Activated B cell treated with CpG ODN at 0.5 μM for 24 hours (primary cell): ENCODE results near the gene TMEM242. TPM values are rescaled to one million over a fixed set of nuclear protein-coding genes. Genes with fewer than 3 reads are reported as not detected.
A peak's percentile ranks its signal among the peaks of the same experiment; 100 is the strongest.

ENCODE experiments used
- ATAC-seq: fragments of 200-7000 bp; cut with Tn5 transposase; one replicate; pipeline ENCODE4 v1.10.0; 2021; ENCODE audit warnings: low read depth, mild to moderate bottlenecking, moderate library complexity
- CTCF ChIA-PET: fragments of 350-600 bp; sonication (Branson Sonifier 250); formaldehyde crosslinking; loops from one replicate; lab custom pipeline; 2021; ENCODE audit warnings: antibody characterized with exemption; lab: Charles Lee
- POLR2A ChIA-PET: fragments of 350-600 bp; sonication (Branson Sonifier 250); formaldehyde crosslinking; loops from one replicate; lab custom pipeline; 2021; ENCODE audit warnings: antibody characterized with exemption; lab: Charles Lee
- DNase-seq: peaks from one replicate; pipeline ENCODE4 v3.0.0; 2022
- H3K27ac Mint-ChIP-seq: one replicate; pipeline ENCODE4 v1.8.0; 2020; ENCODE audit warnings: mixed read lengths
- H3K27me3 Mint-ChIP-seq: one replicate; pipeline ENCODE4 v1.8.0; 2021; ENCODE audit warnings: mixed read lengths
- H3K36me3 Mint-ChIP-seq: one replicate; pipeline ENCODE4 v1.8.0; 2021; ENCODE audit warnings: low read depth, mixed read lengths
- H3K4me1 Mint-ChIP-seq: one replicate; pipeline ENCODE4 v1.8.0; 2021; ENCODE audit warnings: mixed read lengths
- H3K4me3 Mint-ChIP-seq: one replicate; pipeline ENCODE4 v1.8.0; 2020; ENCODE audit warnings: mild to moderate bottlenecking, mixed read lengths
- H3K9me3 Mint-ChIP-seq: one replicate; pipeline ENCODE4 v1.8.0; 2020; ENCODE audit warnings: mixed read lengths
- intact Hi-C: fragments of 100-400 bp; cut with micrococcal nuclease; formaldehyde crosslinking; loops from one replicate; pipeline ENCODE4 v1.15.1; 2024
- total RNA-seq: library from RNA; stranded (reverse); gene quantifications from 2 replicates; pipeline ENCODE4 v1.2.3, GENCODE V29; 2022
- TF ChIP-seq, protein P1 (sequence below): fragments of 200-600 bp; IDR thresholded peaks from one replicate; pipeline ENCODE4 v1.8.0; 2022; ENCODE audit warnings: antibody characterized with exemption, mild to moderate bottlenecking

TMEM242 gene
- total RNA-seq, 1 donor from 2014 or later = 17.6 TPM

DNA sequence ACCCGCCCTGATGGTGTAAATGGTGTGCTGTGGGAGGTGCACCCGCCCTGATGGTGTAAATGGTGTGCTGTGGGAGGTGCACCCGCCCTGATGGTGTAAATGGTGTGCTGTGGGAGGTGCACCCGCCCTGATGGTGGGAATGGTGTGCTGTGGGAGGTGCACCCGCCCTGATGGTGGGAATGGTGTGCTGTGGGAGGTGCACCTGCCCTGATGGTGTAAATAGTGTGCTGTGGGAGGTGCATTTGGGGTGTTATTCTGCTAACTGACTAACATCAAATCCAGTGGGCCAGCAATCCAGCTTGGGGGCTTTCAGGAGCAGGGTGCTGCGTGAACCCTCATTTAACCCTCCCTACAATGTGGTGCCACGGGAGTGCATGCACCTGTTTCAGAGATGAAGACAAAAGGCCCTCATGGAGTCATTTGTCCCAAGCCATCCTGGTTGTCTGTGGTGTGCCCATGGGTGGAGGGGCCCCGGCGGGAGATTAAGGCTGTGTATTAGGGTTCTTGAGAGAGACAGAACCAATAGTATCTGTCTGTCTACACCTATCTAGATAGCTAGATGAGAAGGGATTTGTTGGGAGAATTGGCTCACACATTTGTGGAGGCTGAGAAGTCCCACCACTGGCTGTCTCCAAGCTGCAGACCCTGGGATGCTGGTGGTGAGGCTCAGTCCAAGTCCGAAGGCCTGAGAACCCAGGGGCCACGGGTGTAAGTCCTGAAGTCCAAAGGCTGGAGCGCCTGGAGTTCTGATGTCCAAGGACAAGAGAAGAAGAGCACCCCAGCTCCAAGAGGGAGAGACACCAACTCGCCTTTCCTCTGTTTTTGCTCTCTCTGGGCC, 39.2 kb downstream of the TMEM242 start:
- TF ChIP-seq, protein P1, sequence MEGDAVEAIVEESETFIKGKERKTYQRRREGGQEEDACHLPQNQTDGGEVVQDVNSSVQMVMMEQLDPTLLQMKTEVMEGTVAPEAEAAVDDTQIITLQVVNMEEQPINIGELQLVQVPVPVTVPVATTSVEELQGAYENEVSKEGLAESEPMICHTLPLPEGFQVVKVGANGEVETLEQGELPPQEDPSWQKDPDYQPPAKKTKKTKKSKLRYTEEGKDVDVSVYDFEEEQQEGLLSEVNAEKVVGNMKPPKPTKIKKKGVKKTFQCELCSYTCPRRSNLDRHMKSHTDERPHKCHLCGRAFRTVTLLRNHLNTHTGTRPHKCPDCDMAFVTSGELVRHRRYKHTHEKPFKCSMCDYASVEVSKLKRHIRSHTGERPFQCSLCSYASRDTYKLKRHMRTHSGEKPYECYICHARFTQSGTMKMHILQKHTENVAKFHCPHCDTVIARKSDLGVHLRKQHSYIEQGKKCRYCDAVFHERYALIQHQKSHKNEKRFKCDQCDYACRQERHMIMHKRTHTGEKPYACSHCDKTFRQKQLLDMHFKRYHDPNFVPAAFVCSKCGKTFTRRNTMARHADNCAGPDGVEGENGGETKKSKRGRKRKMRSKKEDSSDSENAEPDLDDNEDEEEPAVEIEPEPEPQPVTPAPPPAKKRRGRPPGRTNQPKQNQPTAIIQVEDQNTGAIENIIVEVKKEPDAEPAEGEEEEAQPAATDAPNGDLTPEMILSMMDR = no peak
- POLR2A ChIA-PET = no interaction called here
- H3K36me3 Mint-ChIP-seq = peaks cover 6% of the 10 kb centered on the region
- H3K4me3 Mint-ChIP-seq = no peak overlapping the region
- DNase-seq = no peak
- H3K27ac Mint-ChIP-seq = no peak overlapping the region
- H3K27me3 Mint-ChIP-seq = no peaks in the 10 kb centered on the region
- CTCF ChIA-PET = no interaction called here
- intact Hi-C loops = no loop called here
- no peak for ATAC-seq
- no peaks in the 10 kb centered on the region for H3K9me3 Mint-ChIP-seq
- peaks cover 3% of the 10 kb centered on the region for H3K4me1 Mint-ChIP-seq

DNA sequence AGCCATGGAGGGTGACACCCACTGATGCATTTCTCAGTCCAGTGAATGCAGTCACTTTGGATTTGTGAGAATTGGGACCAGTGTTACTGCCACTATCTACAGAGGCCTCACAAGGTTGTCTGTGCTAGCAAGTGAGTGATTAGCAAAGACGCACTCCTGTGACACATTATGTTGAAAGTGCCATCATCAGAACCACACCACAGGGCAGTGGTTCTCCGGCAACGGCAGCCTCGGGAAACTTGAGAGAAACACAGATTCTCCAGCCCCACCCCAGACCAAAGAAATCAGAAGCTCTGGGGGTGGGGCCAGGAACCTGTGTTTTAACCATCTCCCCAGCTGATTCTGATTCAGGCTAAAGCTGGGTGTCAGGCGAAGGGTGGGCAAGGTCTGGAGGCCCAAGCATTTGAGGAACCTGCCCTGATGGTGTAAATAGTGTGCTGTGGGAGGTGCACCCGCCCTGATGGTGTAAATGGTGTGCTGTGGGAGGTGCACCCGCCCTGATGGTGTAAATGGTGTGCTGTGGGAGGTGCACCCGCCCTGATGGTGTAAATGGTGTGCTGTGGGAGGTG, 39.9 kb downstream of the TMEM242 start:
- H3K27ac Mint-ChIP-seq = no peak overlapping the region
- CTCF ChIA-PET = no interaction called here
- H3K27me3 Mint-ChIP-seq = no peaks in the 10 kb centered on the region
- no peak overlapping the region for H3K4me3 Mint-ChIP-seq
- peaks cover 3% of the 10 kb centered on the region for H3K4me1 Mint-ChIP-seq
- peaks cover 3% of the 10 kb centered on the region for H3K36me3 Mint-ChIP-seq
- intact Hi-C loops = no loop called here
- TF ChIP-seq, protein P1 = no peak
- no peak for DNase-seq
- ATAC-seq = no peak
- H3K9me3 Mint-ChIP-seq = no peaks in the 10 kb centered on the region
- POLR2A ChIA-PET = no interaction called here

DNA sequence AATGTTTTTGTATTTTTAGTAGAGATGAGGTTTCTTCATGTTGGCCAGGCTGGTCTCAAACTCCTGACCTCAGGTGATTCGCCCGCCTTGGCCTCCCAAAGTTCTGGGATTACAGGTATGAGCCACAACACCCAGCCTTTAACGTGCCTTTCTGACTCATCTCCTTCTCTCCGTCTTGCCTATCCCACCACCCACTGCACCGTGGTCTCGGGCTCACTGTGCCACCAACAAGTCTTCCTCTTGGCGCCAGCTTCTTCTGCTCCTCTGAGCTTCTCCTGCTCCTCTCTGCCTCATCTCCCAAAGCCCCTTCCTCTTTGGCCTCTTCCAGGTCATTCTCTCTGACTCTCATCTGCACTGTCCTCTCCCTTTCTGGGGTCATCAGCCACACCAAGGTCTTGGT, 41.0 kb downstream of the TMEM242 start:
- no peak for ATAC-seq
- no peak overlapping the region for H3K27ac Mint-ChIP-seq
- no peaks in the 10 kb centered on the region for H3K27me3 Mint-ChIP-seq
- no peaks in the 10 kb centered on the region for H3K36me3 Mint-ChIP-seq
- H3K4me1 Mint-ChIP-seq = peaks cover 3% of the 10 kb centered on the region
- H3K4me3 Mint-ChIP-seq = no peak overlapping the region
- no peaks in the 10 kb centered on the region for H3K9me3 Mint-ChIP-seq
- ChIA-PET POLR2A (interaction anchor here (0.7 kb wide), 2 partner anchors 8 to 238 kb away, joined by 6 to 8 read pairs; no protein-coding TSS in a partner anchor), CTCF (interaction anchor here (0.7 kb wide), 1 partner anchor 9 kb away, joined by 3 read pairs; no protein-coding TSS in a partner anchor)
- DNase-seq = no peak
- TF ChIP-seq, protein P1 = no peak
- intact Hi-C loops = no loop called here

DNA sequence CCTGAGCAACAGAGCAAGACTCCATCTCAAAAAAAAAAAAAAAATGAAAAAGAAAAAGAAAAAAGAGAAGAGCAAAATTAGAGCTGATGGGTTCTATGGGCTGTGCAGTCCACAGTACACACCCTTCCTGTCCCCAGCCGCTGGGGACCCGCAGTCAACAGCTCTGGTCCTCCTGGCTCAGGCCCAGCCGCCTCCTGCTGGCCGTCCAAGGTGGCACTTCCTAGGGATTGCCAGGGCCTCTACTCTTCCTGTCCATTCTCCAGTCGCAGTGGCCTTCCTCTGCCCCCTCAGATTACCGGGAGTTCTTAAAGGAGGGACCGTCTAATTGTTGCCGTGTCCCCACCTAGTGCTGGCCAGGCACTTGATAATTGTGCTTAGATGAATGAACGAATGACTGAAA, 41.7 kb downstream of the TMEM242 start:
- TF ChIP-seq, protein P1 = no peak
- Mint-ChIP-seq H3K4me1 (peaks cover 3% of the 10 kb centered on the region), H3K27ac (no peak overlapping the region), H3K36me3 (no peaks in the 10 kb centered on the region), H3K4me3 (no peak overlapping the region), H3K27me3 (no peaks in the 10 kb centered on the region), H3K9me3 (no peaks in the 10 kb centered on the region)
- ATAC-seq (peak; percentile 21), DNase-seq (no peak)
- intact Hi-C loops = no loop called here
- CTCF ChIA-PET = interaction anchor here (0.7 kb wide), 1 partner anchor 8 kb away, joined by 3 read pairs; no protein-coding TSS in a partner anchor
- POLR2A ChIA-PET = interaction anchor here (0.6 kb wide), 1 partner anchor 809 kb away, joined by 5 read pairs; no protein-coding TSS in a partner anchor

DNA sequence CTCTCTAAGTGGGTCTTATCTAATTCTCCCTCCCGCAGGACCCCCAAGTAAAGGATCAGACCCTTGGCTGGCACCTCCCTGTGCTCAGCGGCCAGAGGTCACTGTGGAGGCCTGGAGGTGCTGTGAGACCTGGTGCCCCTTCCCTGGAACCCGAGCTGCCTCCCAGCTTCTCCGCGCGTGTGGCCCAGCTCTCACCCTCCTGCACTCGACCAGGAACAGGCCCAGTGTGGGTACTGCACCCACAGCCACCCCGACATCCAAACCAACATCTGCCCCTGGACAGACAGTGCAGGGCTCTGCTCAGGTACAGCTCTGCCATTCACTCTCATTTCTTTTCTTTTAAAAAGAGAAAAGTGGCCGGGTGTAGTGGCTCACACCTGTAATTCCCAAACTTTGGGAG, 42.4 kb downstream of the TMEM242 start:
- Mint-ChIP-seq H3K27ac (no peak overlapping the region), H3K4me1 (peaks cover 3% of the 10 kb centered on the region), H3K27me3 (no peaks in the 10 kb centered on the region), H3K36me3 (no peaks in the 10 kb centered on the region), H3K9me3 (no peaks in the 10 kb centered on the region), H3K4me3 (no peak overlapping the region)
- POLR2A ChIA-PET = interaction anchor here (0.5 kb wide), 1 partner anchor 114 kb away, joined by 3 read pairs; no protein-coding TSS in a partner anchor
- CTCF ChIA-PET = no interaction called here
- ATAC-seq = no peak
- intact Hi-C loops = no loop called here
- DNase-seq = no peak
- TF ChIP-seq, protein P1 = no peak
